Frontal cortex (tissue), 4 donors: ENCODE data around the gene CSMD2. TPM values are rescaled to one million over a fixed set of nuclear protein-coding genes. Genes with fewer than 3 reads are reported as not detected.

Source experiments
- DNase-seq, 2 donors: peaks; one replicate each; pipeline ENCODE4 v3.0.0; 2012; ENCODE audit warnings: low spot score in 2 of 2
- FAIRE-seq: peaks from 2 replicates; lab custom pipeline; 2012; peaks lifted over from hg19 to GRCh38; lab: Jason Lieb, UNC
- total RNA-seq: library from RNA; depleted of rRNA; stranded (reverse); fragments of >200 nt; gene quantifications from one replicate; pipeline ENCODE4 v1.2.3, GENCODE V29; 2014
- donor health status: control.
- donor health status: control.
- donor health status: control.

The CSMD2 gene
- total RNA-seq, 1 donor from 2014 or later: 23.6 TPM

DNA sequence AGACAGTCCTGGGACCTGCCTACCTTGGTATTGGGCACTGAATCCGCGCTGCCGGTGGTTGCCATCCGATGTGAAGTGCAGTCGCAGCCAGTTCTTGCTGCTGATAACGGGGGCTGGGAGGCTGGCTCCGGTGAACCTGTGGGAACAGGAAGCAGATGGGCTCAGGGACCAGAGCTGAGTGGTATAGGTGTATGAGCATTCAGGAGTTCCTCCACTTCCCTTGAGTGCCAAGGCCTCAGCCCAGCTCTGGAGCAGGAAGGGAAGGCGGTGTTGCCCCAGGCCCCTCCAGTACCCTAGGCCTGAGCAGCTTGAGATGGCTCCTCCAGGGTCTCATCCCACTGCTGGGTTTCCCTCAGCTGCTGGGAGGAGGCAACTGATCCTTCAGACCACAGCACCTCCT lies 318.2 kb downstream of the CSMD2 start:
- DNase-seq (no peak), FAIRE-seq (no peak)

- DNase-seq: no peak
Measured at GRCh38 chr1:33844166-33844565, 320.9 kb downstream of the CSMD2 start.

GRCh38 chr1:33842348-33842747 lies 322.7 kb downstream of the CSMD2 start:
- no peak for FAIRE-seq
- no peak for DNase-seq

More at GRCh38 chr1:33844166-33844565, 320.9 kb downstream of the CSMD2 start:
- FAIRE-seq: no peak

- no peak for DNase-seq
- no peak for FAIRE-seq
Measured at GRCh38 chr1:33841494-33841893, 323.5 kb downstream of the CSMD2 start.

DNA sequence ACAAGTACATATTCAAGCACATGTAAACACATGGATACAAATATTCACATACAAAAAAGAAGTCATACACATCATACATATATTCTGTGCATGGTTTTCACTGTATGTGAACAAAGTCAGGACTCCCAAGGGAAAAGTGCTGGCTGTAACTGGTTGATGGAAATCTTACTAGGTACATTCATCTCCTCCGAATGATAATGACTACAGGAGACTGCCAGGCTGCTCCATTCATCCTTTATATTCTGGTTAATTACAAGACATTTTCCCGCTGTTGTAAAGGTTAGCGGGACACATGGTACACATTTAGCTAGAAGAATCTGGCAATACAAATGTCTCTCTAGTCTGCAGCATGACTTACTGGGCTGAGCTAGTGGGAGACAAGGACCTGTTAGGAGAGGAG lies 327.4 kb downstream of the CSMD2 start:
- DNase-seq (no peak), FAIRE-seq (no peak)

GRCh38 chr1:33836911-33837310 lies 328.1 kb downstream of the CSMD2 start:
- no peak for DNase-seq

DNA sequence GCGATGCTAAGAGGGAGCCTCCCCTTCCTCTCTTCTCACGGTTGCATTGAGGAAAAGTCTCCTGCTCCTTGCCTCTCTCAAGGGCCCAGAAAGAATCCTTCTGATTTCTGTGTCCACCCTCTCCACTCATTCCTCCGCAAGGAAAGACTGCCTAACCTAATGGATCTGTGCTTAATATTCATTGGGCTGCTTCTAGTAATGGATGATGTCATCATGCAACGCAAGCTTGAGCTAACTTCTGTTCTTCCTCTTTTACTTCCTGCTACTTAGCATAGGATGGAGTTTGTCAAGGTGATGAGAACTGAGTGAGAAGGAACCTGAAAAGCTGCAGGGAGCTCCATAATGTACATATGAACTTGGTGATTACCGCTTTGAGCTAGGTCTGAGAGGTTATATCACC lies 336.4 kb downstream of the CSMD2 start:
- DNase-seq (no peak), FAIRE-seq (no peak)

More at GRCh38 chr1:33836911-33837310, 328.1 kb downstream of the CSMD2 start:
- FAIRE-seq: no peak

- DNase-seq (no peak), FAIRE-seq (no peak)
Measured at GRCh38 chr1:33828059-33828458, 337.0 kb downstream of the CSMD2 start.

- DNase-seq (no peak), FAIRE-seq (no peak)
Measured at GRCh38 chr1:33826711-33827110, 338.3 kb downstream of the CSMD2 start.

- DNase-seq (no peak), FAIRE-seq (no peak)
Measured at GRCh38 chr1:33826311-33826710, 338.7 kb downstream of the CSMD2 start.

DNA sequence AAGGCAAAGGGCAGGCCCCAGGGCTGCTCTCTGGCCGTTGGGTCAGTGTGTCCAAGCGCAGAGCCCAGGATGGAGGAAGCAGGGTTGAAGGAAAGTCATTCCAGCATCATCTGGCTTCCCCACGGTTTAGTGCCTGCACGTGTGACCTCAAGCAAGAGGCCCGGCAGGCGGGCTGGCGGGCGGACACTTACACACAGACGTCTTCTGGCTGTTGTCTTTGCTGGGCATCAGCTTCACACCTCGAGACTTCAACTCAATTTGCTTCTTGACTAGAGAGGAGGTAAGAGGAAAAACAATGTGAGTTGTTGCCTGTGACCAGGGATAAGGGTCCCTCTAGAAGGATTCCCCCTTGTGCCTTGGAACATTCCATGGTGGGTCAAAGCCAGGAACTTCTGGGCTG lies 339.5 kb downstream of the CSMD2 start:
- DNase-seq: no peak
- no peak for FAIRE-seq

GRCh38 chr1:33824971-33825370 lies 340.1 kb downstream of the CSMD2 start:
- FAIRE-seq (no peak), DNase-seq (no peak)

GRCh38 chr1:33824321-33824720 lies 340.7 kb downstream of the CSMD2 start:
- FAIRE-seq: no peak

DNA sequence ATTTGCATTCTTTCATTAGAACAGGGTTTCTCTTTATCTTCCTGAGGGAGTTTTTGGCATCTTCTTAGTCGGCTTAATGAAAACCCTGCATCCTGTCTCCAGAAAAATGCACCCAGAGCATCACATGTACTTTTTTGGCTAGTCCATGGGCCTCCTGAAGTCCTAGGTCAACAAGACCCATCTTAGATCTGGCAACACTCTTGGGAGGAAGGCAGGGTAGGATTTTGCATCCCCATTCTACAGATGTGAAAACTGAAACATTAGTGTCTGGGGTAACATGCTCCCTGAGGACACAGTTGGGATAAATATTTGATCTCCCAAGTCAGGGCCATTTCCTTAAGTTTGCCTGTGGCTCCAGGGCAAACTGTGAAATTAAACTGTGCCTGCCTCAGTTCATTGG lies 341.2 kb downstream of the CSMD2 start:
- FAIRE-seq (no peak), DNase-seq (no peak)

More at GRCh38 chr1:33824321-33824720, 340.7 kb downstream of the CSMD2 start:
- DNase-seq: no peak

DNA sequence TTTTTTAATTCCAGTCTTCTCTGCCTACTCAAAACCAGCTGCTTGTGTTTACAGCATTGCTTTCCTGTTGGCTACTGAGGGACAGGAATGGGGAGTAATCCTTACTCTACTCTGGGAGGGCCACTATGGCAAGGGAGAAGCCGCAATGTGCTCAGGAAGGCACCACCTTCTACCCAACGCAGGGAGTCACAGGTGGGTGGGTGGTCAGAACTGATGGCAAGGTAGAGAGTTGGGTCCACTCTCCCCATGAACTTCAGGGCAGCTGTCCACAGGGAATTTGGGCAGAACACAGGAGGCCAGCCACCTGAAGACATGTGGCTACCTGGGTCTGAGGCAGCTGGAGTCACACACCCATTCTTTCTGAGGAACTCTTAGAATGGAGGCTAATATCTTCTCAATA lies 341.6 kb downstream of the CSMD2 start:
- FAIRE-seq: no peak

DNA sequence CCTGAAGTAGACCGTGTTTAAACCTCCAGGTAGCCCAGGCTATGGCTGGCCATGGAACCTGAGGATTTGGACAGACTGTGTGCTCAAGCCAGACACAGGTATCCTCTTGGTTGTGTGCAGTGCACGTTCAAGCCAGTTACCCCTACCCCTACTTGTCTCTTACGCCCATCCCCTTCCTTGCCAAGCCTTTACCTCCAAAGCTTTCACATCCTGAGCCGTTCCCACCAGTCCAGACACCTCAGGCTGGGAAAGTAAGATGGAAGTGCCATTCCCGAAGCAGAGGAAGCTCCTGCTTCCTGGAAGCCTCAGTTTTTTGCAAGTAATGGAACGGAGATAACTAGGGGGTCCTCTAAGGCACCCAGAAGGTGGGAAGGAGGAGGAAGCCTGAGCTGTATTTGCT lies 342.6 kb downstream of the CSMD2 start:
- FAIRE-seq: no peak
- no peak for DNase-seq

More for the DNA sequence above, 341.6 kb downstream of the CSMD2 start:
- DNase-seq: no peak

DNA sequence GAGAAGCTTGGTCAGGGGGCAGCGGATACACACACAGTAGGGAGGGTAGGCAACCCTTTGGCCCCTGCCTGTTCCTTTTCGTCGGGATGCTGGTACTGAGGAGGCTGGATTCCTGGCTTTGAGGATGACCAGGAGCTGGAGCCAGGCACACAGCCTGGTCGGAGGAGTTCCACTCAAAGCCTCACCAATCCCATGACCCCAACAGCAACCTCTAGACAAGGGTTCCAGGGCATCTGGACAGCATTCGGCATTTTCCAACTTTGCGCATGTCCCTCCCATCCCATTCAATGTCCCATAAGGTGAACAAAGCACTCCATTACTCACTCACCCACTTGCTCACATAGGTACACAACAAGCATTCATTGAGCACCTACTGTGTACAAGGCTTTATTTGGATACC lies 343.7 kb downstream of the CSMD2 start:
- FAIRE-seq (no peak), DNase-seq (no peak)

GRCh38 chr1:33820804-33821203 lies 344.2 kb downstream of the CSMD2 start:
- DNase-seq (no peak), FAIRE-seq (no peak)

- FAIRE-seq: no peak
- no peak for DNase-seq
Measured at GRCh38 chr1:33819913-33820311, 345.1 kb downstream of the CSMD2 start.

GRCh38 chr1:33819290-33819912 lies 345.6 kb downstream of the CSMD2 start:
- FAIRE-seq (no peak), DNase-seq (no peak)

DNA sequence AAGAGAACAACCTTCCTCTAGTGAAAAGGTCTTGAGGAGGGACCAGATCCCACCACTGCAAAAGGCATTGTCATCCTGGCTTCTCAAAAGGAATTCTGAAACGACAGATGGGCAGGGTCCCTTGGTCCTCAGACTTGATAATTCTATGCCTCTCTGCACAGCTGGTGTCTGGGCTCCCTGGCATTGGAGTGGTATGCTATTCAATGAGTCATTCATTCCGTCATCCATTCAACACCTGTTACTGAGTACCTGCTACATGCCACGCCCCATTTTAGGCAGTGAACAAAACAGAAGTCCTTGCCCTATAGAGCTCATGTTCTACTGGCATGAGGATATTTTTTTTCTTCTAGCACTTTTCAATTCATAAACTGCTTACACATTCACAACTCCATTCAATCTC lies 347.0 kb downstream of the CSMD2 start:
- no peak for DNase-seq

GRCh38 chr1:33815061-33815460 lies 350.0 kb downstream of the CSMD2 start:
- FAIRE-seq (no peak), DNase-seq (no peak)

More for the DNA sequence above, 347.0 kb downstream of the CSMD2 start:
- FAIRE-seq: no peak
